Loucy (cell line): Measurements from ENCODE around the gene TBC1D8.

Source experiments
- CTCF ChIP-seq: fragments of 200-600 bp; sonication (generic); conservative IDR thresholded peaks from 2 replicates; pipeline ENCODE4 v1.5.1; 2014; ENCODE audit warnings: mild to moderate bottlenecking, antibody characterized with exemption, low read length
- EZH2phosphoT487 ChIP-seq: fragments of 200-600 bp; IDR thresholded peaks from 2 replicates; pipeline ENCODE4 v1.6.1; 2018; ENCODE audit warnings: antibody characterized with exemption, mild to moderate bottlenecking, moderate library complexity, borderline replicate concordance

GRCh38 chr2:101014264-101014857, 136.8 kb downstream of the TBC1D8 start:
- TF ChIP-seq CTCF (no peak), EZH2phosphoT487 (no peak)
